ENCODE data around the gene TSPEAR.

Gene TSPEAR

GRCh38 chr21:44462834-44463200 lies 248.6 kb downstream of the TSPEAR start:
- Histone ChIP-seq H3K27ac (ENCODE audit: low read depth, low read length) (no peak overlapping the region), H3K9ac (ENCODE audit: low read length) (no peak overlapping the region), H3K9me3 (ENCODE audit: control insufficient read depth, insufficient read depth, low read depth, low read length) (no peaks in the 10 kb centered on the region), H3K4me1 (ENCODE audit: control insufficient read depth, insufficient read depth, low read length) (no peaks in the 10 kb centered on the region), H3K4me3 (ENCODE audit: low read depth, low read length) (no peak overlapping the region), H3K36me3 (ENCODE audit: control insufficient read depth, insufficient read depth, low read length) (no peaks in the 10 kb centered on the region), H3K27me3 (ENCODE audit: control insufficient read depth, insufficient read depth, low read length) (no peaks in the 10 kb centered on the region)

- Histone ChIP-seq H3K4me3 (ENCODE audit: low read depth, low read length) (no peak overlapping the region), H3K9ac (ENCODE audit: low read length) (no peak overlapping the region), H3K36me3 (ENCODE audit: control insufficient read depth, insufficient read depth, low read length) (peaks cover 4% of the 10 kb centered on the region; the same call in 1 of the 2 replicates), H3K27ac (ENCODE audit: low read depth, low read length) (no peak overlapping the region), H3K9me3 (ENCODE audit: control insufficient read depth, insufficient read depth, low read depth, low read length) (no peaks in the 10 kb centered on the region), H3K4me1 (ENCODE audit: control insufficient read depth, insufficient read depth, low read length) (no peaks in the 10 kb centered on the region), H3K27me3 (ENCODE audit: control insufficient read depth, insufficient read depth, low read length) (no peaks in the 10 kb centered on the region)
Measured at GRCh38 chr21:44462086-44462833, 249.1 kb downstream of the TSPEAR start.

- Histone ChIP-seq H3K9ac (ENCODE audit: low read length) (no peak overlapping the region), H3K36me3 (ENCODE audit: control insufficient read depth, insufficient read depth, low read length) (peaks cover 9% of the 10 kb centered on the region; the same call in 1 of the 2 replicates), H3K27ac (ENCODE audit: low read depth, low read length) (no peak overlapping the region), H3K4me3 (ENCODE audit: low read depth, low read length) (no peak overlapping the region), H3K27me3 (ENCODE audit: control insufficient read depth, insufficient read depth, low read length) (no peaks in the 10 kb centered on the region), H3K4me1 (ENCODE audit: control insufficient read depth, insufficient read depth, low read length) (no peaks in the 10 kb centered on the region), H3K9me3 (ENCODE audit: control insufficient read depth, insufficient read depth, low read depth, low read length) (no peaks in the 10 kb centered on the region)
Measured at GRCh38 chr21:44461464-44462001, 249.8 kb downstream of the TSPEAR start.

- H3K9ac ChIP-seq (ENCODE audit: low read length), result no peak overlapping the region
- peaks cover 9% of the 10 kb centered on the region; the same call in 1 of the 2 replicates for H3K36me3 ChIP-seq (ENCODE audit: control insufficient read depth, insufficient read depth, low read length)
- no peaks in the 10 kb centered on the region for H3K9me3 ChIP-seq (ENCODE audit: control insufficient read depth, insufficient read depth, low read depth, low read length)
- no peaks in the 10 kb centered on the region for H3K4me1 ChIP-seq (ENCODE audit: control insufficient read depth, insufficient read depth, low read length)
- H3K4me3 ChIP-seq (ENCODE audit: low read depth, low read length), result no peak overlapping the region
- no peaks in the 10 kb centered on the region for H3K27me3 ChIP-seq (ENCODE audit: control insufficient read depth, insufficient read depth, low read length)
- no peak overlapping the region for H3K27ac ChIP-seq (ENCODE audit: low read depth, low read length)
Measured at GRCh38 chr21:44461005-44461404, 250.4 kb downstream of the TSPEAR start.

- H3K9me3 ChIP-seq (ENCODE audit: control insufficient read depth, insufficient read depth, low read depth, low read length), result no peaks in the 10 kb centered on the region
- H3K27ac ChIP-seq (ENCODE audit: low read depth, low read length), result no peak overlapping the region
- no peak overlapping the region for H3K9ac ChIP-seq (ENCODE audit: low read length)
- H3K27me3 ChIP-seq (ENCODE audit: control insufficient read depth, insufficient read depth, low read length), result no peaks in the 10 kb centered on the region
- no peaks in the 10 kb centered on the region for H3K4me1 ChIP-seq (ENCODE audit: control insufficient read depth, insufficient read depth, low read length)
- H3K36me3 ChIP-seq (ENCODE audit: control insufficient read depth, insufficient read depth, low read length), result peaks cover 9% of the 10 kb centered on the region; the same call in 1 of the 2 replicates
- no peak overlapping the region for H3K4me3 ChIP-seq (ENCODE audit: low read depth, low read length)
Measured at GRCh38 chr21:44460441-44460755, 251.0 kb downstream of the TSPEAR start.

GRCh38 chr21:44459712-44460440 lies 251.5 kb downstream of the TSPEAR start:
- Histone ChIP-seq H3K9ac (ENCODE audit: low read length) (no peak overlapping the region), H3K4me1 (ENCODE audit: control insufficient read depth, insufficient read depth, low read length) (no peaks in the 10 kb centered on the region), H3K4me3 (ENCODE audit: low read depth, low read length) (no peak overlapping the region), H3K27ac (ENCODE audit: low read depth, low read length) (no peak overlapping the region), H3K27me3 (ENCODE audit: control insufficient read depth, insufficient read depth, low read length) (no peaks in the 10 kb centered on the region), H3K36me3 (ENCODE audit: control insufficient read depth, insufficient read depth, low read length) (peaks cover 9% of the 10 kb centered on the region; the same call in 1 of the 2 replicates), H3K9me3 (ENCODE audit: control insufficient read depth, insufficient read depth, low read depth, low read length) (no peaks in the 10 kb centered on the region)

GRCh38 chr21:44458971-44459711 lies 252.2 kb downstream of the TSPEAR start:
- H3K36me3 ChIP-seq (ENCODE audit: control insufficient read depth, insufficient read depth, low read length), result peaks cover 9% of the 10 kb centered on the region; the same call in 1 of the 2 replicates
- no peak overlapping the region for H3K27ac ChIP-seq (ENCODE audit: low read depth, low read length)
- H3K4me3 ChIP-seq (ENCODE audit: low read depth, low read length), result no peak overlapping the region
- H3K4me1 ChIP-seq (ENCODE audit: control insufficient read depth, insufficient read depth, low read length), result peaks cover 4% of the 10 kb centered on the region; the same call in 1 of the 2 replicates
- H3K9ac ChIP-seq (ENCODE audit: low read length), result no peak overlapping the region
- H3K27me3 ChIP-seq (ENCODE audit: control insufficient read depth, insufficient read depth, low read length), result 0 out of 2 replicates have a peak, but pooled peaks cover 5% of the 10 kb centered on the region
- H3K9me3 ChIP-seq (ENCODE audit: control insufficient read depth, insufficient read depth, low read depth, low read length), result no peaks in the 10 kb centered on the region

- H3K9ac ChIP-seq (ENCODE audit: low read length), result no peak overlapping the region
- no peak overlapping the region for H3K4me3 ChIP-seq (ENCODE audit: low read depth, low read length)
- peaks cover 9% of the 10 kb centered on the region; the same call in 1 of the 2 replicates for H3K36me3 ChIP-seq (ENCODE audit: control insufficient read depth, insufficient read depth, low read length)
- H3K9me3 ChIP-seq (ENCODE audit: control insufficient read depth, insufficient read depth, low read depth, low read length), result no peaks in the 10 kb centered on the region
- H3K27me3 ChIP-seq (ENCODE audit: control insufficient read depth, insufficient read depth, low read length), result 0 out of 2 replicates have a peak, but pooled peaks cover 8% of the 10 kb centered on the region
- H3K4me1 ChIP-seq (ENCODE audit: control insufficient read depth, insufficient read depth, low read length), result peaks cover 4% of the 10 kb centered on the region; the same call in 1 of the 2 replicates
- H3K27ac ChIP-seq (ENCODE audit: low read depth, low read length), result no peak overlapping the region
Measured at GRCh38 chr21:44456915-44457736, 254.2 kb downstream of the TSPEAR start.

GRCh38 chr21:44456214-44456914 lies 255.0 kb downstream of the TSPEAR start:
- no peak overlapping the region for H3K9ac ChIP-seq (ENCODE audit: low read length)
- H3K4me1 ChIP-seq (ENCODE audit: control insufficient read depth, insufficient read depth, low read length), result peaks cover 4% of the 10 kb centered on the region; the same call in 1 of the 2 replicates

More at GRCh38 chr21:44456214-44456914, 255.0 kb downstream of the TSPEAR start:
- Histone ChIP-seq H3K9me3 (ENCODE audit: control insufficient read depth, insufficient read depth, low read depth, low read length) (no peaks in the 10 kb centered on the region), H3K27ac (ENCODE audit: low read depth, low read length) (no peak overlapping the region), H3K27me3 (ENCODE audit: control insufficient read depth, insufficient read depth, low read length) (0 out of 2 replicates have a peak, but pooled peaks cover 8% of the 10 kb centered on the region), H3K4me3 (ENCODE audit: low read depth, low read length) (peak overlapping the region; percentile 70), H3K36me3 (ENCODE audit: control insufficient read depth, insufficient read depth, low read length) (peaks cover 9% of the 10 kb centered on the region; the same call in 1 of the 2 replicates)

Data from HUES6 (cell line).